A673 (cell line): ENCODE results near the gene ISOC2.

Experiments used
- EZH2 ChIP-seq: fragments of 200-600 bp; sonication (generic); IDR thresholded peaks from 2 replicates; pipeline ENCODE4 v1.6.1; 2017; ENCODE audit warnings: borderline replicate concordance, low read depth, mild to moderate bottlenecking, mixed read lengths, antibody characterized with exemption, low read length; ENCODE audit not compliant: poor library complexity, severe bottlenecking
- TF ChIP-seq, protein P1 (sequence below): fragments of 300-800, 200-600 bp; sonication (generic); conservative IDR thresholded peaks from 2 replicates; pipeline ENCODE4 v1.5.1; 2017; ENCODE audit warnings: low read depth, mild to moderate bottlenecking, antibody characterized with exemption, low read length, moderate library complexity, mixed read lengths

DNA sequence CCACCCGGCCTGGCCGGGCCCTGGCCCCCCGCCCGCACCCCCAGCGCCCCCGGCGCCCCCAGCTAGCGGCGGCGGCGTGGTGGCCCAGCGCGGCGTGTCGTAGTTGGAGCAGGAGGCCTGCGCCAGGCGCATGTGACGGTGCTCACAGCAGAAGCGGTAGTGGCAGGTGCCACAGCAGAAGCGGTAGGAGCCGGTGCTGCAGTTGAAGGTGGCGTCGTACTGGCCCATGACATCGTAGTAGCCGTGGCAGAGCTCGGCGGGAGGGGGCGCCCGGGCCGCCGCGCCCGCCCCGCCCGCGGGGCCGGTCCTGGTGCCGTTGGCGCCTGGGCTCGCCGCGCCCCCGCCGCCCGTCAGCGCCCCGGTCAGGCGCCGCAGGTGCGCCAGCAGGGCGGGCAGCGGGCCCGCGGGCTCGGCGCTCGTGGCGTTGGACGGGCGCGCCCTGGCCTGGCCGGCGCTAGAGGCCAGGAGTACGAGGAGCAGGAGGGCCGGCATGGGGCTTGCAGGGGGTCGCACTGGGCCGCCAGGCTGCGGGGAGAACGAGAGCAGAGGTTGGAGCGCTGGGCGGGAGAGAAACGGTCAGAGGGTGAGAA lies 19.0 kb downstream of the ISOC2 start:
- TF ChIP-seq, protein P1, sequence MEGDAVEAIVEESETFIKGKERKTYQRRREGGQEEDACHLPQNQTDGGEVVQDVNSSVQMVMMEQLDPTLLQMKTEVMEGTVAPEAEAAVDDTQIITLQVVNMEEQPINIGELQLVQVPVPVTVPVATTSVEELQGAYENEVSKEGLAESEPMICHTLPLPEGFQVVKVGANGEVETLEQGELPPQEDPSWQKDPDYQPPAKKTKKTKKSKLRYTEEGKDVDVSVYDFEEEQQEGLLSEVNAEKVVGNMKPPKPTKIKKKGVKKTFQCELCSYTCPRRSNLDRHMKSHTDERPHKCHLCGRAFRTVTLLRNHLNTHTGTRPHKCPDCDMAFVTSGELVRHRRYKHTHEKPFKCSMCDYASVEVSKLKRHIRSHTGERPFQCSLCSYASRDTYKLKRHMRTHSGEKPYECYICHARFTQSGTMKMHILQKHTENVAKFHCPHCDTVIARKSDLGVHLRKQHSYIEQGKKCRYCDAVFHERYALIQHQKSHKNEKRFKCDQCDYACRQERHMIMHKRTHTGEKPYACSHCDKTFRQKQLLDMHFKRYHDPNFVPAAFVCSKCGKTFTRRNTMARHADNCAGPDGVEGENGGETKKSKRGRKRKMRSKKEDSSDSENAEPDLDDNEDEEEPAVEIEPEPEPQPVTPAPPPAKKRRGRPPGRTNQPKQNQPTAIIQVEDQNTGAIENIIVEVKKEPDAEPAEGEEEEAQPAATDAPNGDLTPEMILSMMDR = no peak
- TF ChIP-seq EZH2 = no peak
